CD4-positive, alpha-beta T cell treated with Interleukin-2 at 100 ng/mL for 4 hours (primary cell): ENCODE measurements around the gene TOMM7.
"Not testable (repeated sequence)": the region's sequence is repeated elsewhere in the genome, so short reads cannot be mapped to it uniquely, and the experiment has no call there.

Experiments
- DNase-seq: peaks from one replicate; pipeline ENCODE4 v3.0.0-alpha.2; 2020; ENCODE audit warnings: low spot score

TOMM7 gene

GRCh38 chr7:22784346-22784745, 38.3 kb downstream of the TOMM7 start:
- DNase-seq, result no peak

- no peak for DNase-seq
Measured at GRCh38 chr7:22783421-22783820, 39.2 kb downstream of the TOMM7 start.

- DNase-seq, result peak; percentile 68
Measured at GRCh38 chr7:22782616-22783232, 39.9 kb downstream of the TOMM7 start.

DNA sequence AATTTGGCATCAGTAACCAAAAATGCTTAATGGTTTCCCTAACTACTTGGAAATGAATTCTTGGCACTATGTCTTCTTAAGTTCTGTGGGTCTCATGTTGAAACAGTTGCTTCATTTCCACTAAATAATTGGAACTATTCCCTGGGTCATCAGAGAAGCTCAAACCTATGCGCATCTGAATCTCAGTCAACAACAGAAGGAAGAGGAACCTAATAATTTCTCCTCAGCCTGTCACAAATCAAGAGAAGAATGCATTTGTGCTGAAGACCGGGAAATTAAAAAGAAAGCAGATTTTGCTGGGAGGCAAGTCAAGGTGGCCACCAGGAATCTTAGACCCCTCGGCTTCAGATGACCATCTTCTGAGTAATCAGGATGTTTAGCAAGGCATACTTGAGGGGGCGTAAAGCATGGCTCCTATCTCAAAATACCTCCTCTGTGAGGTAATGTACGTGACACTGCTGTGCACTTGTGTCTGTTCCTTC, 41.4 kb downstream of the TOMM7 start:
- no peak for DNase-seq

- not testable (repeated sequence) for DNase-seq
Measured at GRCh38 chr7:22779730-22780323, 42.8 kb downstream of the TOMM7 start.

DNA sequence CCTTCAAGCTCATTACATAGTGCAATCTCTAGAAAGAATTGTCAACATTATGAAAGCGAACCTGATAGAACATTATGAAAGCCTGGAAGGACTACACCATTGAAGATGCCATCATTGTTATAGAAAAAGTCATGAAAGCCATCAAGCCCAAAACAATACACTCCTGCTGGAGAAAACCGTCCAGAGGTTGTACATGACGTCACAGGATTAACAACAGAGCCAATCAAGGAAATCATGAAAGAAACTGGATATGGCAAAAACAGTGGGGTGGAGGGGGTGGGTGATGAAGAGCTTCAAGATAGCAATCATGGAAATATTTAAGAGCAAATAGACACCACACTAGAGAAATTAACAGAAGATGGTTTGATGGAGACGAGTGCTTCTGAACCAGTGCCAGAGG, 45.7 kb downstream of the TOMM7 start:
- no peak for DNase-seq

- DNase-seq, result no peak
Measured at GRCh38 chr7:22772885-22773284, 49.8 kb downstream of the TOMM7 start.

DNA sequence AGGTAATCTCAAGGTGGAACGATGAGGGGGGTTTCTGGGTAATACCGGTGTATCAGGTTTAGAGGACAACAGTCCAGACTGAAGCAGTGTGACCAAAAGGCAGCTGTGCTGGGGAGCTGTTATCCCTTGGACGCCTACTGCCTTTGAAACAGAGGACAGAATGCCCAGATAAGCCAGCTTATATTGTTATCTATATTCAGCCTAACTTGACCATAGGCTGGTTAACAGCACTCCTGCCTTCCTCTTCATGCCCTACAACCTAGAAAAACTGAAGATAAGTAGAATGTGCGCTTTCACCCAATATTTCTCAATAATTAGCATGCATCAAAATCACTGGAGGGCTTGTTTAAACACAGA, 50.8 kb downstream of the TOMM7 start:
- DNase-seq, result no peak

- DNase-seq, result no peak
Measured at GRCh38 chr7:22771194-22771871, 51.3 kb downstream of the TOMM7 start.

- DNase-seq, result no peak
Measured at GRCh38 chr7:22765609-22766008, 57.0 kb downstream of the TOMM7 start.
